Ishikawa (cell line): Measurements from ENCODE around the gene RBM19.

ENCODE experiments used
- CEBPB ChIP-seq: IDR thresholded peaks from 2 replicates; pipeline ENCODE4 v1.6.1; 2012
- CREB1 ChIP-seq: IDR thresholded peaks from 2 replicates; pipeline ENCODE4 v1.6.1; 2012; ENCODE audit warnings: low read depth
- EGR1 ChIP-seq: IDR thresholded peaks from 2 replicates; pipeline ENCODE4 v1.6.1; 2012
- EP300 ChIP-seq: IDR thresholded peaks from 2 replicates; pipeline ENCODE4 v1.6.1; 2012; ENCODE audit warnings: borderline replicate concordance
- FOXM1 ChIP-seq: IDR thresholded peaks from 2 replicates; pipeline ENCODE4 v1.6.1; 2012; ENCODE audit warnings: low read depth, borderline replicate concordance
- NFIC ChIP-seq: IDR thresholded peaks from 2 replicates; pipeline ENCODE4 v1.6.1; 2012
- RAD21 ChIP-seq: IDR thresholded peaks from 2 replicates; pipeline ENCODE4 v1.6.1; 2012; ENCODE audit warnings: low read depth
- TAF1 ChIP-seq: IDR thresholded peaks from 2 replicates; pipeline ENCODE4 v1.6.1; 2012; ENCODE audit warnings: low read depth, mild to moderate bottlenecking
- TCF12 ChIP-seq: IDR thresholded peaks from 2 replicates; pipeline ENCODE4 v1.6.1; 2012; ENCODE audit warnings: low read depth
- TEAD4 ChIP-seq: IDR thresholded peaks from 2 replicates; pipeline ENCODE4 v1.6.1; 2012
- USF1 ChIP-seq: IDR thresholded peaks from 2 replicates; pipeline ENCODE4 v1.6.1; 2012
- YY1 ChIP-seq: IDR thresholded peaks from 2 replicates; pipeline ENCODE4 v1.6.1; 2012; ENCODE audit warnings: low read depth
- ZBTB7A ChIP-seq: IDR thresholded peaks from 2 replicates; pipeline ENCODE4 v1.6.1; 2012; ENCODE audit warnings: low read depth
- TF ChIP-seq, protein P1 (sequence below): IDR thresholded peaks from 2 replicates; pipeline ENCODE4 v1.6.1; 2012; ENCODE audit warnings: low read depth, mild to moderate bottlenecking
- TF ChIP-seq, protein P2 (sequence below): IDR thresholded peaks from 2 replicates; pipeline ENCODE4 v1.6.1; 2012

RBM19 gene

DNA sequence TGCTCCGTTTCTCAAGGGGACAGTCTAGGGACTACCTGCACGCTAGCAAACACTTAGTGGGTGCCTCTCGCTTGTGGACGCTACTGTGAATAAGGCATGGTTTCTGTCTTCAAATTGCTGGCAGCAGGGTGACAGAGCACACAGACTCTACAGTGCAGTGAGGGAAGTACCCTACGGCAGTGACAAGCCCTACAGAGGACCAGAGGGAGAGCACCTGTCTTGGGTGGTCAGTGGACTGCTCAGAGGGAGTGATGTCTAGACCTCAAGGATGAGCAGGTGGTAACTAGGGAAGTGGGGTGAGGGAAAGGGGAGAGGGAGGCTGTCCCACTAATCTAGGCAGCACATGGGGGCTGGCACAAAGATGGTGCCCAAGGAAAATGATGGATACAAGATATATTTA, 160.5 kb downstream of the RBM19 start:
- no peak for TF ChIP-seq TCF12
- no peak for TF ChIP-seq EP300
- TF ChIP-seq RAD21: no peak
- TF ChIP-seq YY1: no peak
- no peak for TF ChIP-seq CREB1
- TF ChIP-seq TEAD4: no peak
- no peak for TF ChIP-seq USF1
- TF ChIP-seq CEBPB: no peak
- TF ChIP-seq EGR1: no peak
- TF ChIP-seq, protein P1, sequence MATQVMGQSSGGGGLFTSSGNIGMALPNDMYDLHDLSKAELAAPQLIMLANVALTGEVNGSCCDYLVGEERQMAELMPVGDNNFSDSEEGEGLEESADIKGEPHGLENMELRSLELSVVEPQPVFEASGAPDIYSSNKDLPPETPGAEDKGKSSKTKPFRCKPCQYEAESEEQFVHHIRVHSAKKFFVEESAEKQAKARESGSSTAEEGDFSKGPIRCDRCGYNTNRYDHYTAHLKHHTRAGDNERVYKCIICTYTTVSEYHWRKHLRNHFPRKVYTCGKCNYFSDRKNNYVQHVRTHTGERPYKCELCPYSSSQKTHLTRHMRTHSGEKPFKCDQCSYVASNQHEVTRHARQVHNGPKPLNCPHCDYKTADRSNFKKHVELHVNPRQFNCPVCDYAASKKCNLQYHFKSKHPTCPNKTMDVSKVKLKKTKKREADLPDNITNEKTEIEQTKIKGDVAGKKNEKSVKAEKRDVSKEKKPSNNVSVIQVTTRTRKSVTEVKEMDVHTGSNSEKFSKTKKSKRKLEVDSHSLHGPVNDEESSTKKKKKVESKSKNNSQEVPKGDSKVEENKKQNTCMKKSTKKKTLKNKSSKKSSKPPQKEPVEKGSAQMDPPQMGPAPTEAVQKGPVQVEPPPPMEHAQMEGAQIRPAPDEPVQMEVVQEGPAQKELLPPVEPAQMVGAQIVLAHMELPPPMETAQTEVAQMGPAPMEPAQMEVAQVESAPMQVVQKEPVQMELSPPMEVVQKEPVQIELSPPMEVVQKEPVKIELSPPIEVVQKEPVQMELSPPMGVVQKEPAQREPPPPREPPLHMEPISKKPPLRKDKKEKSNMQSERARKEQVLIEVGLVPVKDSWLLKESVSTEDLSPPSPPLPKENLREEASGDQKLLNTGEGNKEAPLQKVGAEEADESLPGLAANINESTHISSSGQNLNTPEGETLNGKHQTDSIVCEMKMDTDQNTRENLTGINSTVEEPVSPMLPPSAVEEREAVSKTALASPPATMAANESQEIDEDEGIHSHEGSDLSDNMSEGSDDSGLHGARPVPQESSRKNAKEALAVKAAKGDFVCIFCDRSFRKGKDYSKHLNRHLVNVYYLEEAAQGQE: no peak
- no peak for TF ChIP-seq NFIC
- TF ChIP-seq ZBTB7A: no peak
- TF ChIP-seq, protein P2, sequence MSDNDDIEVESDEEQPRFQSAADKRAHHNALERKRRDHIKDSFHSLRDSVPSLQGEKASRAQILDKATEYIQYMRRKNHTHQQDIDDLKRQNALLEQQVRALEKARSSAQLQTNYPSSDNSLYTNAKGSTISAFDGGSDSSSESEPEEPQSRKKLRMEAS: no peak
- TF ChIP-seq TAF1: no peak
- no peak for TF ChIP-seq FOXM1

GRCh38 chr12:113804961-113805600, 161.0 kb downstream of the RBM19 start:
- TF ChIP-seq USF1 (no peak), RAD21 (no peak), CREB1 (no peak), CEBPB (no peak), FOXM1 (no peak), NFIC (no peak), ZBTB7A (no peak), EP300 (no peak), TCF12 (no peak), YY1 (no peak), TEAD4 (no peak), EGR1 (no peak), TAF1 (no peak)
- TF ChIP-seq, protein P2: no peak
- TF ChIP-seq, protein P1: no peak

DNA sequence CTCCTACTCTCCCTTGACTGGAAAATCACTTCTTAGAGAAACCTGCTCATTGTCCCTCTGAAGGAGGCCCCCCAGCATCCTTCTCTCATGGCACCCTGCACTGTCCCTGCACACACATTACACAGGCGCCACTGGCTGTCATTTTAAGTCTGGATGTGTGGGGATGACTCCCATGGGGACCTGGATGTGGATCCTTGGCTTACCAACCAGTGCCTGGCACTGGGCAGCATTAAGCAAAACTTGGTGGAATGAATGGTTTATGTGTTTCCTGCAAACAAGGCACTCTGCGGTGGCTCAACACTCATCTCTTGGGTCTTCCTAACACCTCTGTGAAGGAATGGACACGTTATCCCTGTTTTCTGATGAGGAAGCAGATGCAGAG, 162.4 kb downstream of the RBM19 start:
- TF ChIP-seq, protein P2: no peak
- no peak for TF ChIP-seq CREB1
- no peak for TF ChIP-seq TCF12
- no peak for TF ChIP-seq YY1
- no peak for TF ChIP-seq RAD21
- TF ChIP-seq NFIC: no peak
- TF ChIP-seq CEBPB: no peak
- no peak for TF ChIP-seq USF1
- TF ChIP-seq EGR1: no peak
- no peak for TF ChIP-seq TEAD4
- no peak for TF ChIP-seq FOXM1
- no peak for TF ChIP-seq EP300
- TF ChIP-seq, protein P1: no peak
- no peak for TF ChIP-seq ZBTB7A
- no peak for TF ChIP-seq TAF1
